NCI-H2107 treated with DMSO at 0.1 percent for 48 hours (cell line): ENCODE data around the gene SLC22A1.

Source experiments
- DNase-seq: peaks from one replicate; lab custom pipeline; 2025; ENCODE audit not compliant: unreplicated experiment; lab: John Stamatoyannopoulos, UW

Gene SLC22A1

GRCh38 chr6:160167604-160168399, 46.2 kb downstream of the SLC22A1 start:
- DNase-seq: no peak

GRCh38 chr6:160170018-160170680, 48.5 kb downstream of the SLC22A1 start:
- DNase-seq: no peak

- no peak for DNase-seq
Observed at GRCh38 chr6:160172704-160173103, 51.1 kb downstream of the SLC22A1 start.

- DNase-seq: no peak
Observed at GRCh38 chr6:160173806-160174527, 52.4 kb downstream of the SLC22A1 start.

- no peak for DNase-seq
Observed at GRCh38 chr6:160174681-160175080, 53.1 kb downstream of the SLC22A1 start.

- DNase-seq: no peak
Observed at GRCh38 chr6:160177220-160177619, 55.6 kb downstream of the SLC22A1 start.

GRCh38 chr6:160178271-160178670, 56.7 kb downstream of the SLC22A1 start:
- no peak for DNase-seq

- no peak for DNase-seq
Observed at GRCh38 chr6:160180706-160181105, 59.1 kb downstream of the SLC22A1 start.

GRCh38 chr6:160188773-160189172, 67.2 kb downstream of the SLC22A1 start:
- no peak for DNase-seq

GRCh38 chr6:160190081-160190480, 68.5 kb downstream of the SLC22A1 start:
- DNase-seq: no peak

GRCh38 chr6:160190973-160191372, 69.4 kb downstream of the SLC22A1 start:
- DNase-seq: no peak

GRCh38 chr6:160192840-160193239, 71.2 kb downstream of the SLC22A1 start:
- DNase-seq: no peak

- DNase-seq: no peak
Observed at GRCh38 chr6:160194808-160195207, 73.2 kb downstream of the SLC22A1 start.

GRCh38 chr6:160197662-160198061, 76.0 kb downstream of the SLC22A1 start:
- DNase-seq: no peak

- no peak for DNase-seq
Observed at GRCh38 chr6:160198606-160199211, 77.1 kb downstream of the SLC22A1 start.

- DNase-seq: no peak
Observed at GRCh38 chr6:160201061-160201460, 79.4 kb downstream of the SLC22A1 start.

GRCh38 chr6:160202411-160202810, 80.8 kb downstream of the SLC22A1 start:
- no peak for DNase-seq

- no peak for DNase-seq
Observed at GRCh38 chr6:160203076-160203475, 81.5 kb downstream of the SLC22A1 start.

- DNase-seq: no peak
Observed at GRCh38 chr6:160203522-160203921, 81.9 kb downstream of the SLC22A1 start.

GRCh38 chr6:160203953-160204352, 82.3 kb downstream of the SLC22A1 start:
- no peak for DNase-seq

GRCh38 chr6:160204710-160205109, 83.1 kb downstream of the SLC22A1 start:
- no peak for DNase-seq
